Transverse colon (tissue), 4 donors: ENCODE data around the gene PRRT4.

Experiments
- EP300 ChIP-seq: sonication (generic); formaldehyde crosslinking; IDR thresholded peaks from one replicate; pipeline ENCODE4 v1.6.1; 2017; ENCODE audit warnings: antibody characterized with exemption, low read depth
- POLR2A ChIP-seq: fragments of 450-650 bp; IDR thresholded peaks from one replicate; pipeline ENCODE4 v1.6.1; 2016; ENCODE audit warnings: antibody characterized with exemption, mild to moderate bottlenecking, moderate library complexity
- POLR2AphosphoS5 ChIP-seq, 3 donors: sonication (generic); formaldehyde crosslinking; IDR thresholded peaks; one replicate each; pipeline ENCODE4 v1.6.1; 2016; ENCODE audit warnings: antibody characterized with exemption in 3 of 3
- TF ChIP-seq, protein P1 (sequence below), 5 experiments: fragments of 200-600 bp in 3 of 5; fragments of 450-650 bp in 2 of 5; sonication (generic) in 3 of 5; IDR thresholded peaks; 1 replicate in 2 of 5; 2 replicates in 3 of 5; pipeline ENCODE4 v1.5.1; 2016 to 2017; ENCODE audit warnings: antibody characterized with exemption in 5 of 5, inconsistent platforms in 3 of 5, mild to moderate bottlenecking in 2 of 5, moderate library complexity in 1 of 5

DNA sequence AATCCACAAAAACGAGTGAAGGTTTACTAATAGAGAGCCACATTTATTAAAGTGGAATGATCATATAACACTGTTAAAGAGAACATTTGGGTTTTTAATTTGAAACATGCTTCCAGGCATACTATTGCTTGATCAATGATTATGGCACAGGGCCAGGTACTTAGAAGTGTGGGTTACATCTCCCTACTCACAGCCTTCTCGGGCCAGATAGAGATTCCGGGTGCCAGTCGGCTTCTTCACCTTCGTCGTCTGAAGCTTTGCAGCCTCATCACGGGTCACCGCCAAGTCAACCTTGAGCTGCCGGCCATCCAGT lies 37.2 kb downstream of the PRRT4 start:
- TF ChIP-seq, protein P1, sequence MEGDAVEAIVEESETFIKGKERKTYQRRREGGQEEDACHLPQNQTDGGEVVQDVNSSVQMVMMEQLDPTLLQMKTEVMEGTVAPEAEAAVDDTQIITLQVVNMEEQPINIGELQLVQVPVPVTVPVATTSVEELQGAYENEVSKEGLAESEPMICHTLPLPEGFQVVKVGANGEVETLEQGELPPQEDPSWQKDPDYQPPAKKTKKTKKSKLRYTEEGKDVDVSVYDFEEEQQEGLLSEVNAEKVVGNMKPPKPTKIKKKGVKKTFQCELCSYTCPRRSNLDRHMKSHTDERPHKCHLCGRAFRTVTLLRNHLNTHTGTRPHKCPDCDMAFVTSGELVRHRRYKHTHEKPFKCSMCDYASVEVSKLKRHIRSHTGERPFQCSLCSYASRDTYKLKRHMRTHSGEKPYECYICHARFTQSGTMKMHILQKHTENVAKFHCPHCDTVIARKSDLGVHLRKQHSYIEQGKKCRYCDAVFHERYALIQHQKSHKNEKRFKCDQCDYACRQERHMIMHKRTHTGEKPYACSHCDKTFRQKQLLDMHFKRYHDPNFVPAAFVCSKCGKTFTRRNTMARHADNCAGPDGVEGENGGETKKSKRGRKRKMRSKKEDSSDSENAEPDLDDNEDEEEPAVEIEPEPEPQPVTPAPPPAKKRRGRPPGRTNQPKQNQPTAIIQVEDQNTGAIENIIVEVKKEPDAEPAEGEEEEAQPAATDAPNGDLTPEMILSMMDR (IDR thresholded peaks at IDR 0.05): no peak
- TF ChIP-seq POLR2AphosphoS5 (IDR thresholded peaks at IDR 0.05) (no peak), EP300 (no peak), POLR2A (no peak)
